ENCODE data around the gene LLGL1.

Gene LLGL1

DNA sequence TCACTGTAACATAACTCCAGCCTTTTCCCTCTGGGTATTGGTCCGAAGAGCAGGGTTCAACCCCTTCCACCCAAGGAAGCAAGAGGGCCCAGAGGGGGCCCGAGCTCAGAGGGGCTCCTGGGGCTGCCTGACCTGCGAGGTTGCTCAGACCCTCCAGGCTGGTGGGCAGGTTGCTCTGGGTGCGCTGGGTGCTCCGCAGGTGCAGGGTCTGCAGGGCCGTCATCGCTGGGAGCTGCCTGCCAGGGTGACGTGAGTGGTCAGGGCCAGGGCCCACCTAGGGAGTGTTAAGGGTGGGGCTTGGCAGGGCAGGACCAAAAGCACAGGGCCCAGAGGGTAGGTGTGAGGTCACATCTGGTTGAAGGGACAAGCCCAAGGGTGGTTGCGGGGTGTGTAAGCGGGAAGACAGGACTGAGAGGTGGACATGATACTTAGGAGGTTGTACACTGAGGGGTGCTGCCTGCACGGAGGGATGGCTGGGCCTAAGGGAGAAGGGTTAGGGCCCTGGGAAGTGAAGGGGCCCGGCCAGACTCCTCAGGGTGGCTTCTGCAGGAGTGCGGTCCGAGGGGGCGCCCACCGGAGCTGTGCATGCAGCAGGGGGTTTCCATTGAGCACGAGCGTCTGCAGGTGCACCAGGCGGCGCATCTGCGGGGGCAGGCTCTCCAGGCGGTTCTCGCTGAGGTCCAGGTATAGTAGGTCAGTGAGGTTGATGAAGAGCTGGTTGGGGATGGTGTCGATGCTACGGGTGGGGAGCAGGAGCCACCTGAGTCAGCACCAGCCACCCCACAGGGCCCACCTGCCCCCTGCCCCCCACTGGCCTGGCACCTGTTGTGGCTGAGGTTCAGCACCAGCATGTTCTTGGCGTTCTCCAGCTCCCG is 28.7 kb downstream of the LLGL1 start:
- DNase-seq = no peak

- no peak for DNase-seq
These were observed 29.6 kb downstream of the LLGL1 start for GRCh38 chr17:18254888-18255649.

- no peak for DNase-seq
These were observed 30.9 kb downstream of the LLGL1 start for GRCh38 chr17:18256351-18256750.

GRCh38 chr17:18256776-18257175 is 31.3 kb downstream of the LLGL1 start:
- no peak for DNase-seq

DNA sequence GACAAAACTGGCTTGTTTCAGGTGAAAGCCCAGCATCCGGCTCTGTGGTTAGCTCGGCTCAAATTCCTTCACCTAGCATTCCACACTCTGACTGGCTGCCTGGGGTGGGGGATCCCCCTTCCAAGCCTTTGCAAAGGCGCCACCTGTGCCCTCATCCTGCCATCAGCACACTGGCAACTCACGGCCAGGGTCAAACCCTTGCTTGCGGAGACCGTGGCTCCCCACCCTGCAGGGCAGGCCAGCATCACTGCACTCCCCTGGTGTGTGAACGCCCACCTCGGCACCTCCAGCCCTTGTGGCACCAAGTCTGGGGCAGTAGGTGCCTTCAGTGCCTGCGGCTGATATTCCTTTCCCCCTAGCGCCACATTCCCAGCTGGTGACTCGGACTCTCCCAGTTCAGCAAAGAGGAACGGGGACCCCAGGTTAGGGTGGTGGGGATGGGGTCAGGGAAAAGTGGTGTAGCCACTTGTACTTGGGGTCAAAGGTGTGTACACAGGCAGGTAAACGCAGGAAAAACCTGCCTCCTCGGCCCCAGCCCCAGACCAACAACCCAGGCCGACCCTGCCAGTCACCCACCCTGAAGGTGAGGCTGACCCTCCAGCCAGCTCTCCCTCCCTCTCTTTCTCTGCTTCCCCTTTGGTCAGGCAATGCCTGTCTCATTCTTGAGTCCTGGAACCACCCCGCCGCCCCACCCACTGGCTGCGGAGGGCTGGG is 32.0 kb downstream of the LLGL1 start:
- peak; percentile 76 for DNase-seq

GRCh38 chr17:18257982-18258355 is 32.5 kb downstream of the LLGL1 start:
- DNase-seq = peak; percentile 83

DNA sequence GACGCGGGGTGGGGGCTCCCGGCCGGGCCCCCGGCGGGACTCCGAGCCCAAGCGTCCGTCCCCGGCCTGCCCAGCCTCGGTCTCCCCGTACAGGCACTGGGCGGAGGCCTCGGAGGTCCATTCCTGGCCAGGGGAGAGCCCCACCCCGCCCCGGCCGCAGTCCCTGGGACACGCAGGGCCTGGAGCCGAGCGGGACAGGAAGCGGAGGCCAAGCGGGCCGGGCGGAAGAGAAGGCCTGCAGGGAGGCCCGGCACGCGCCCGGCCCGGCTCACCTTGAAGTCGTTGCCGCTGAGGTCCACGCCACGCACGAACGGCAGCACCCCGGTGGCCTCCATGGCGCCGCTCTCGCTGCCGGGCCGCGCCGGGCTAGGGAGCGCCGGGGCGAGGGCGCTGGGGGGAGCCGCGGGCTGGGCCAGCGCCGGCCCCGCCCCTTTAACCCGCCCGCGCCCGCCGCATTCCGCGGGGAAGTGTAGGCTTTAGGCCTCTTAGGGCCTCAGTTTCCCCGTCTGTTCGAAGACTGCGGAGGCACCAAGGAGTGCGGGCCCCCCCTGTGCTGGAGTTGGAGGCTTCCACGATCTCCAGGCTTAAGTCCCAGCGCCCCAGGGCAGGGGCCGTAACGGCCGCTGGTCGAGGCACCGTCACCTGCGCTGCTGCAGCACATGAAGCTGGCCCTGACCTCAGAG is 33.1 kb downstream of the LLGL1 start, which contains the start of gene FLII:
FLII (minus strand) TSS at position 383 of the 683 bp plus-strand sequence; CDS start at position 335, 48 bp downstream.
- DNase-seq = peak; percentile 72

- DNase-seq = no peak
These were observed 34.3 kb downstream of the LLGL1 start for GRCh38 chr17:18259621-18260331.

DNA sequence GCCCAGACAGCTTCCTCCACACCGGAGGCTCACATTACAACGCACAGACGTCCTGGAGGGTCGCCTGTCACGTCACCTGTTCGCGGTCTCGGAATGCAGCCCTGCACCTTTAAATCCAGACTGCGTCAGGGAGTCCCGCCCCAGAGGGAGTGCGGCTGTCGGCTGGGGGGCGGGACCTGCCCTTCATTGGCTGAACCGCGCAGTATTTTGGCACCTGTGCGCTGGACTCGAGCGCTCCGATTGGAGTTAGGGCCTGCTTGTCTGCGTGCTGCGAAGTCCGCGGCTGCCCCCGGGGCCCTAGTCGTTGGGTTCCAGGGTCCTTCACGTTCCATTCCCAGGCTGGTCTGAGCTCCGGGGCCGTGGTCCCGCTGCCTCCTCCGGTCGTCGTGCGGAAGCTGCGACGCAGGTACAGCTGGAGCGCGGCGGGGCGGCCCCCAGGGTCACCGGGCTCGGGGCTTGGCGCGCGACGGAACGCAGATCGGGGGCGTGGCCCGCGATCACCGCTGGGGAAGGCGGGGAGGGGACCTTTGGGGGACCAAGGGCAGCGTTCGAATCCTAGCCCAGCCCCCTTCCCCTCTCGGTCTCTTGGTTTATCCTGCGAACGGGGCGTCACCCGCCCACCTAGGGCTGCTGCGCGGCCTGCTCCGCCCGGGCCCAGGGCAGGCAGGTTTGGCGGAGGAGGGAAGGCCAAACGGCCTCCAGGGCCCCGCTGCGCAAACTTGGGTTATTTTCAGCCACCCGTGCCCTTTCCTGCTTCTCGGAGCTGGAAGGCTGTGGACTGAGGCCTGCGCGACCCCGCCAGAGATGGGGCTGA is 35.1 kb downstream of the LLGL1 start, which contains the start of gene MIEF2:
MIEF2 (plus strand) TSS at position 331 of the 814 bp plus-strand sequence. CDS start 2,059 bp downstream, outside the sequence.
- peak; percentile 97 for DNase-seq

- peak; percentile 40 for DNase-seq
These were observed 35.7 kb downstream of the LLGL1 start for GRCh38 chr17:18261146-18261515.

DNA sequence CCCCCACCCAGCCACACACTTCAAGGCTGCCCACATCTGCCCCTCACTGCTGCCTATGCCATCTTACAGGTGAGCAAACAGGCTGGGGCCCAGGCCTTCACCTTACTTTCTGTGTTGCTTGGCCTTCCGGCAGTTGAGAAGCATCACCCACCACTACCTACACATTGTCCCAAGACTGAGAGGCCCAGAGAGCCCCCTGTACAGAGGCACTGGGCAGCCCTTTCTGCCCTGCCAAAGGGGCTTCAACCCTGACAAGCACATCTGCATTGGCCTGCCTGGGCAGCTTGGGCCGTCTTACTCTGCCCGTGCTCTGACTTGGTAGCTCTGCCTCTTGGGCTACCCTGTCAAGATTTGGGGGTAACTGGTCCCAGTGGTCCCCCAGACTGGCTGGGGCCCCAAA is 36.2 kb downstream of the LLGL1 start:
- no peak for DNase-seq

GRCh38 chr17:18262111-18262510 is 36.7 kb downstream of the LLGL1 start:
- no peak for DNase-seq

DNA sequence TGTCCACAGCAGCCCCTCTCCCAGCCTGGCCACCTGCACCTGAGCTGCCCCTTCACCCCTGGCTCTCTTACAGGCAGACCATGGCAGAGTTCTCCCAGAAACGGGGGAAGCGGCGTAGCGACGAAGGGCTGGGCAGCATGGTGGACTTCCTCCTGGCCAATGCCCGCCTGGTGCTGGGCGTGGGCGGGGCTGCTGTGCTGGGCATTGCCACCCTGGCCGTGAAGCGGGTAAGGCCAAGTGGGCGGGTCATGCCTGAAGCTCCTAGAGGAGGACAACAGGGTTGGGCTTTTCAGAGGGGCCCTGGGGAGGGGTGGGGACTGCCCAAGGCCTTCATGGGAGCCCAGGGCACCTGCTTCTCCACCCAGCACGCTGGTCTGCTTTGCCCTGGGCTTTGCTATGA is 37.2 kb downstream of the LLGL1 start:
- DNase-seq = no peak

- no peak for DNase-seq
These were observed 38.6 kb downstream of the LLGL1 start for GRCh38 chr17:18263885-18264682.

GRCh38 chr17:18267366-18267765 is 41.9 kb downstream of the LLGL1 start:
- DNase-seq = no peak

DNA sequence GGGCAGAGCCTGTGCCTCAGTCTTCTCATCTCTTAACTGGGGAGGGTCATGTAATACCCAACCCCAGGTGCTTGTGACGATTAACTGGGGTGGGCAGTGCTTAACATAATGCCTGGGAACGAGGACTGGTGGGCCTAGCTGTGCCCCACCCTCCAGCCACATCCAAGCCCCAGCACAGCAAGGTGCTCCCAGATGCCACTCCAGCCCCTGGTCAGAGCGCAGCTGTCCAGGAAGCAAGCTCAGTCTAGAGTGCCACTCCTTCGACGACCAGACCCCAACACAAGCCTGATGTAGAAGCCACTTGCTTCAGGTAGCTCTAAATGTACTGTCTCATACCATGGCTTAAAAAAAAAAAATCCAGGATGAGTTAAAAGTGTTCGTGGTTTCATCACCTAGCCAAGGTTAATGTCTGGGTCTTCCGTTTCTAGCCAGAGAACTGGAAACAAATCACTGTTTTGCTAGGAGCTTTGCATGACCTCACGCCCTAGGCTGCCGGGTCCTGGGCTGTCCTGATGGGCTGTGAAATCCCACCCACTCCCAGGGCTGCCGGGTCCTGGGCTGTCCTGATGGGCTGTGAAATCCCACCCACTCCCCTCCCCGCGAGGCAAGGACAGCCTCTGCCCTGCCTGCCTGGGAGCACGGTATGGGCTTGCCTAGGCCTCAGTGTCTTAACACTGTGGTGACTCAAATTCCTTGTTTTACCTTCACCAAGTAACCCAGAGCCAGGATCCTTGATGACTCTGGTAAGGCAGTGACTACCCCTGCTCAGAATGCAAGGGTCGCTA is 42.7 kb downstream of the LLGL1 start:
- no peak for DNase-seq

- DNase-seq = no peak
These were observed 44.9 kb downstream of the LLGL1 start for GRCh38 chr17:18270046-18270931.

DNA sequence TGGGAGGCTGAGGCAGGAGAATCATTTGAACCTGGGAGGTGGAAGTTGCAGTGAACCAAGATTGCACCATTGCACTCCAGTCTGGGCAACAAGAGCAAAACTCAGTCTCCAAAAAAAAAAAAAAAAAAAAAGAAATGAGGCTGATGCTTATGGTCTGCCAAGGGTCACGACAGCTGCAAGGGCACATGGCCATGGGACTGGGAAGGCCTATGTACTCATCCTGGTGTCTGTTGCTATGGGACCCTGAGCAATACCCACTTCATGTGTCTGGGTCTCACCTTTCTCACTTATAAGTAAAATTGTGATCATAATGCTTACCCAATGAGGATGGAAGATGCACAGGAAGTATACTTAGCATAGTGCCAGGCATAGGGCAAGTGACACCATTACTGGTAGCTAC is 51.6 kb downstream of the LLGL1 start:
- no peak for DNase-seq

Data from hematopoietic multipotent progenitor cell treated with erythropoietin and hydrocortisone succinate and interleukin-3 and kit ligand, for 4 days (in vitro differentiated cells).